GM21717 (cell line): ENCODE results near the gene SLC45A3.
"Not testable (repeated sequence)": the region's sequence is repeated elsewhere in the genome, so short reads cannot be mapped to it uniquely, and the experiment has no call there.

ENCODE experiments used
- ATAC-seq: cut with Tn5 transposase; IDR thresholded peaks from one replicate; pipeline ENCODE4 v1.9.1; 2021; ENCODE audit warnings: mild to moderate bottlenecking, moderate library complexity; ENCODE audit not compliant: unreplicated experiment

The SLC45A3 gene

GRCh38 chr1:205680073-205680851 lies at the start of gene SLC45A3:
Gene SLC45A3 (minus strand): TSS chr1:205680509. CDS start chr1:205664656, 15,853 bp downstream.
- ATAC-seq = no peak

GRCh38 chr1:205726619-205727125 lies 46.4 kb upstream of the SLC45A3 start:
- ATAC-seq = no peak

- ATAC-seq = no peak
Observed at GRCh38 chr1:205725514-205725913, 45.2 kb upstream of the SLC45A3 start.

- ATAC-seq = not testable (repeated sequence)
Observed at GRCh38 chr1:205720740-205721139, 40.4 kb upstream of the SLC45A3 start.

- ATAC-seq = no peak
Observed at GRCh38 chr1:205719762-205720161, 39.5 kb upstream of the SLC45A3 start.

GRCh38 chr1:205719015-205719414 lies 38.7 kb upstream of the SLC45A3 start:
- ATAC-seq = no peak

GRCh38 chr1:205716371-205717132 lies 36.2 kb upstream of the SLC45A3 start:
- no peak for ATAC-seq

- no peak for ATAC-seq
Observed at GRCh38 chr1:205715628-205716027, 35.3 kb upstream of the SLC45A3 start.

- ATAC-seq = no peak
Observed at GRCh38 chr1:205714906-205715246, 34.6 kb upstream of the SLC45A3 start.

- ATAC-seq = no peak
Observed at GRCh38 chr1:205714190-205714905, 34.0 kb upstream of the SLC45A3 start.

GRCh38 chr1:205711105-205712048 lies 31.1 kb upstream of the SLC45A3 start:
- no peak for ATAC-seq

- ATAC-seq = no peak
Observed at GRCh38 chr1:205710201-205711062, 30.1 kb upstream of the SLC45A3 start.

- ATAC-seq = no peak
Observed at GRCh38 chr1:205709640-205710039, 29.3 kb upstream of the SLC45A3 start.

- ATAC-seq = no peak
Observed at GRCh38 chr1:205709059-205709398, 28.7 kb upstream of the SLC45A3 start.

GRCh38 chr1:205706601-205707502 lies 26.5 kb upstream of the SLC45A3 start:
- ATAC-seq = no peak

GRCh38 chr1:205704903-205705302 lies 24.6 kb upstream of the SLC45A3 start:
- no peak for ATAC-seq

GRCh38 chr1:205703072-205703471 lies 22.8 kb upstream of the SLC45A3 start:
- no peak for ATAC-seq

GRCh38 chr1:205701891-205702290 lies 21.6 kb upstream of the SLC45A3 start:
- no peak for ATAC-seq
